Spleen (tissue), 7 donors: ENCODE results near the gene OR2L3.

ENCODE experiments used
- POLR2AphosphoS5 ChIP-seq, 3 donors: sonication (generic); formaldehyde crosslinking; IDR thresholded peaks; one replicate each; pipeline ENCODE4 v1.5.1; 2017; ENCODE audit warnings: antibody characterized with exemption in 3 of 3
- TF ChIP-seq, protein P1 (sequence below), 11 experiments: fragments of 200-600 bp in 7 of 11; fragments of 450-650 bp in 4 of 11; sonication (generic) in 4 of 11; IDR thresholded peaks in 8 of 11; conservative IDR thresholded peaks in 3 of 11; 1 replicate in 7 of 11; 2 replicates in 4 of 11; pipeline versions ENCODE4 v1.4.0 to v1.8.0; 2016 to 2021; ENCODE audit warnings: antibody characterized with exemption in 11 of 11, inconsistent platforms in 4 of 11, mild to moderate bottlenecking in 1 of 11
- donor health status: DM: no; HTN: no; CAD: no; lungs with moderate emphysema.
- donor health status: DM: no; HTN: no; CAD: no.
- donor health status: DM: no; HTN: no; CAD: no.

DNA sequence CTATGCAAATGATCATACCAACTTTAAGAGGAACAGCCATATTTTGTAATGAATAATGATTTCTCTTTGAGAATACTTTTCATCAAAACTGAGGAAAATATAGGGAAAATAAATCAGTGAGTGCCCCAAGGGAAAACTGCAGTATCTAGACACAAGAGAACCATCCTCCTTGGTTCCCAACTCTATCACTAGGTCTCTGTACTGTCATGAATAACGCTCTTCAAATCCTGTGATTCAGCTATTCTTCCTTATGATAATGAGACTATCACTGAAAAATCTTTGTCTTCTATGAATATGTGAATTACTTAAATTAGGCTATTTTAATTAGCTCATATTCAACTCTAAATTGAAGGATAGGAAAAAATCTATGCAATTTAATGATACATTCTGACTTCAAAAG is 30.8 kb upstream of the OR2L3 start:
- no peak for TF ChIP-seq POLR2AphosphoS5 (IDR thresholded peaks at IDR 0.05)
- TF ChIP-seq, protein P1, sequence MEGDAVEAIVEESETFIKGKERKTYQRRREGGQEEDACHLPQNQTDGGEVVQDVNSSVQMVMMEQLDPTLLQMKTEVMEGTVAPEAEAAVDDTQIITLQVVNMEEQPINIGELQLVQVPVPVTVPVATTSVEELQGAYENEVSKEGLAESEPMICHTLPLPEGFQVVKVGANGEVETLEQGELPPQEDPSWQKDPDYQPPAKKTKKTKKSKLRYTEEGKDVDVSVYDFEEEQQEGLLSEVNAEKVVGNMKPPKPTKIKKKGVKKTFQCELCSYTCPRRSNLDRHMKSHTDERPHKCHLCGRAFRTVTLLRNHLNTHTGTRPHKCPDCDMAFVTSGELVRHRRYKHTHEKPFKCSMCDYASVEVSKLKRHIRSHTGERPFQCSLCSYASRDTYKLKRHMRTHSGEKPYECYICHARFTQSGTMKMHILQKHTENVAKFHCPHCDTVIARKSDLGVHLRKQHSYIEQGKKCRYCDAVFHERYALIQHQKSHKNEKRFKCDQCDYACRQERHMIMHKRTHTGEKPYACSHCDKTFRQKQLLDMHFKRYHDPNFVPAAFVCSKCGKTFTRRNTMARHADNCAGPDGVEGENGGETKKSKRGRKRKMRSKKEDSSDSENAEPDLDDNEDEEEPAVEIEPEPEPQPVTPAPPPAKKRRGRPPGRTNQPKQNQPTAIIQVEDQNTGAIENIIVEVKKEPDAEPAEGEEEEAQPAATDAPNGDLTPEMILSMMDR (IDR thresholded peaks at IDR 0.05 in 8 of 11, conservative IDR thresholded peaks at IDR 0.05 in 3 of 11), result no peak
